Left lung (tissue), 10 donors: ENCODE data around the gene TOB1. TPM values are rescaled to one million over a fixed set of nuclear protein-coding genes. Genes with fewer than 3 reads are reported as not detected.

ENCODE experiments used
- ATAC-seq: fragments of 200-7000 bp; cut with Tn5 transposase; one replicate; pipeline ENCODE4 v1.9.1; 2020; ENCODE audit warnings: moderate library complexity
- DNase-seq, 4 donors: peaks; one replicate each; pipeline ENCODE4 v3.0.0-alpha.2; 2013 to 2020
- H3K27ac ChIP-seq, 2 donors: fragments of 200-600 bp; sonication (generic) in 1 of 2; one replicate each; pipeline versions ENCODE4 v1.5.0 to v1.8.0; 2020 to 2021
- H3K27me3 ChIP-seq, 2 donors: fragments of 200-600 bp; sonication (generic) in 1 of 2; one replicate each; pipeline versions ENCODE4 v1.5.0 to v1.8.0; 2020 to 2021
- H3K36me3 ChIP-seq, 2 donors: fragments of 200-600 bp; sonication (generic) in 1 of 2; one replicate each; pipeline versions ENCODE4 v1.5.0 to v1.8.0; 2020 to 2021
- H3K4me1 ChIP-seq, 2 donors: fragments of 200-600 bp; one replicate each; pipeline ENCODE4 v1.8.0; 2021
- H3K4me3 ChIP-seq, 2 donors: fragments of 200-600 bp; sonication (generic) in 1 of 2; one replicate each; pipeline versions ENCODE4 v1.5.0 to v1.8.0; 2020 to 2021; ENCODE audit warnings: mild to moderate bottlenecking in 1 of 2
- H3K9me3 ChIP-seq, 2 donors: fragments of 200-600 bp; sonication (generic) in 1 of 2; one replicate each; pipeline versions ENCODE4 v1.5.0 to v1.8.0; 2020 to 2021
- intact Hi-C, 2 donors: fragments of 100-400 bp; cut with DNase I; formaldehyde crosslinking; loops; one replicate each; pipeline versions ENCODE4 v1.11.2 to v1.14.2; 2022
- polyA plus RNA-seq, 6 donors: library from polyadenylated mRNA; unstranded; fragments of 120-200 nt; gene quantifications; one replicate each; pipeline ENCODE4 v1.2.1, GENCODE V29; 2013; ENCODE audit not compliant: insufficient read length in 6 of 6
- total RNA-seq, 2 donors: library from RNA; stranded (reverse); fragmentation: NEBNext Ultra II Directional; extraction: Animal tissue kit (Norgen Biotek cat#: 25700); gene quantifications; one replicate each; pipeline ENCODE4 v1.2.1, GENCODE V29; 2021
- TF ChIP-seq, protein P1 (sequence below), 2 donors: fragments of 200-600 bp; sonication (generic) in 1 of 2; IDR thresholded peaks; one replicate each; pipeline versions ENCODE4 v1.5.0 to v1.8.0; 2021; ENCODE audit warnings: antibody characterized with exemption in 2 of 2
- donor health status: DM: no; HTN: yes; CAD: no.
- donor health status: DM: no; HTN: no; CAD: no.

Gene TOB1
- total and polyA plus RNA-seq, 8 donors, result 20.1 to 81.1 (median 29.8) TPM

DNA sequence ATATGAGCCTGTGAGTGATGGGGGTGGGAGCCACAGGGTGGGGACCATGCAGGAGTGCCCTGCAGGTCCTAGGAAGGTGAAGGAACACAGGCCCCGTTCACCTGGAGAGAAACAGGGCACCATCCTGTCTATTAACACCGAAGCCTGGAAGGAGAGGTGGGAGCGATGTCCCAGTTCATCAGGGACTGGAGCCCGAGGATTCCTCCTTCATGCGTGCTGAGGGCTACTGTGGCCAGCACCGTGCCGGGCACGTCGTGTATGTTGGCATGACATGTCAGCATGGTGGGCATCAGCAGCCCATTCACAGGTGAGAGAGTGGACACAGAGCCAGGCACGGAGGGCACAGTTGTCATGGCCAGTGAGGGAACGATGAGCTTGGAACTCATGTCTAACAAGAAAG is 29.3 kb downstream of the TOB1 start:
- no peaks in the 10 kb centered on the region for H3K9me3 ChIP-seq
- ATAC-seq (no peak), DNase-seq (no peak)
- no peak overlapping the region for H3K27ac ChIP-seq
- TF ChIP-seq, protein P1, sequence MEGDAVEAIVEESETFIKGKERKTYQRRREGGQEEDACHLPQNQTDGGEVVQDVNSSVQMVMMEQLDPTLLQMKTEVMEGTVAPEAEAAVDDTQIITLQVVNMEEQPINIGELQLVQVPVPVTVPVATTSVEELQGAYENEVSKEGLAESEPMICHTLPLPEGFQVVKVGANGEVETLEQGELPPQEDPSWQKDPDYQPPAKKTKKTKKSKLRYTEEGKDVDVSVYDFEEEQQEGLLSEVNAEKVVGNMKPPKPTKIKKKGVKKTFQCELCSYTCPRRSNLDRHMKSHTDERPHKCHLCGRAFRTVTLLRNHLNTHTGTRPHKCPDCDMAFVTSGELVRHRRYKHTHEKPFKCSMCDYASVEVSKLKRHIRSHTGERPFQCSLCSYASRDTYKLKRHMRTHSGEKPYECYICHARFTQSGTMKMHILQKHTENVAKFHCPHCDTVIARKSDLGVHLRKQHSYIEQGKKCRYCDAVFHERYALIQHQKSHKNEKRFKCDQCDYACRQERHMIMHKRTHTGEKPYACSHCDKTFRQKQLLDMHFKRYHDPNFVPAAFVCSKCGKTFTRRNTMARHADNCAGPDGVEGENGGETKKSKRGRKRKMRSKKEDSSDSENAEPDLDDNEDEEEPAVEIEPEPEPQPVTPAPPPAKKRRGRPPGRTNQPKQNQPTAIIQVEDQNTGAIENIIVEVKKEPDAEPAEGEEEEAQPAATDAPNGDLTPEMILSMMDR (IDR thresholded peaks at IDR 0.05), result no peak
- H3K4me3 ChIP-seq, result no peak overlapping the region
- intact Hi-C loops, result no loop called here
- no peaks in the 10 kb centered on the region for H3K36me3 ChIP-seq
- no peaks in the 10 kb centered on the region for H3K4me1 ChIP-seq
- H3K27me3 ChIP-seq, result peaks cover 0 to 22% of the 10 kb centered on the region in 2 donors

DNA sequence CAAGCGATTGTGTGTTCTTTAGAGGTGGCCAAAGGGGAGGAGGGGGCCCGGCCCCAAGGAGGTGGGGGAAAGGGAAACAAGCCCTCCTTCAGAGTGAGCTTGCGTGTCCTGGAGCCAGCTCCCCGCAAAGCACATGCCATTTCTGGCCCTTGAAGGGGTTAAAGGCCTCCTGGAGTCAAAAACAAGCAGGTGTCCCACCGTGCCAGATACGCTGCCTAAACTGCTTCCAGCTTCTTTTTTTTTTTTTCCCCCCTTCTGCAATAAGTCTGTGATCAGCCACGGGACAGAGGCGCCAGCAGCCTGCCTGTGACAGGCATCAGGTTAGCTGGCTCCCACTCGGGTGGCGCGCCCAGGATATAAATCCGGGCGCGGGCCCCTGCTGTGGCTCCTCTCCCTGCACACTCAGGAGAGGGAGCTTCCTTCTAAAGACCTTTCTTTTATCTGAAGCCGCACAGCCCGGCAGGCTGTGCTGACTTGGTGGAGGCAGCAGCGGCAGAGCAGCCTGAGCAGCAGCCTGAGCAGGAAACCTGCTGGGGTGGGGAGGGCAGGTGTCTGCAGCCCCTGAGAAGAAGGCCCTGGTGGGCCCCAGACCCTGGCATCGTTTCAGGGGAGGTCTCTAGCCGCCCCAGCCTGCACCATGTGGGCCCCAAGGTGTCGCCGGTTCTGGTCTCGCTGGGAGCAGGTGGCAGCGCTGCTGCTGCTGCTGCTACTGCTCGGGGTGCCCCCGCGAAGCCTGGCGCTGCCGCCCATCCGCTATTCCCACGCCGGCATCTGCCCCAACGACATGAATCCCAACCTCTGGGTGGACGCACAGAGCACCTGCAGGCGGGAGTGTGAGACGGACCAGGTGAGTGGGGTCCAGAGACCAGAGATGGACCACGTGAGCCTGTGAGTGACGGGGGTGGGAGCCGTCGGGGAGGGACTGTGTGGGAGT is 30.6 kb downstream of the TOB1 start, which contains the start of gene WFIKKN2:
WFIKKN2 (plus strand) TSS at position 286 of the 934 bp plus-strand sequence; CDS start at position 638, 352 bp downstream.
- Histone ChIP-seq H3K4me3 (no peak within 1 kb of the TSS), H3K9me3 (no peaks in the 10 kb centered on the region), H3K27me3 (peaks cover 0 to 22% of the 10 kb centered on the region in 2 donors), H3K4me1 (no peaks in the 10 kb centered on the region), H3K36me3 (no peaks in the 10 kb centered on the region), H3K27ac (no peak within 1 kb of the TSS)
- intact Hi-C loops, result no loop called here
- no peak for DNase-seq
- peak; percentile 9 for ATAC-seq
- TF ChIP-seq, protein P1 (IDR thresholded peaks at IDR 0.05), result no peak

GRCh38 chr17:50834429-50835300 is 31.5 kb downstream of the TOB1 start:
- Histone ChIP-seq H3K27ac (no peak overlapping the region), H3K4me3 (no peak overlapping the region), H3K27me3 (peaks cover 0 to 22% of the 10 kb centered on the region in 2 donors), H3K9me3 (no peaks in the 10 kb centered on the region), H3K36me3 (no peaks in the 10 kb centered on the region), H3K4me1 (no peaks in the 10 kb centered on the region)
- DNase-seq (peak in 1 of 4 donors; percentile 43), ATAC-seq (peak; percentile 36)
- TF ChIP-seq, protein P1 (IDR thresholded peaks at IDR 0.05), result no peak
- intact Hi-C loops, result no loop called here

GRCh38 chr17:50833510-50834428 is 32.4 kb downstream of the TOB1 start:
- Histone ChIP-seq H3K27ac (no peak overlapping the region), H3K36me3 (no peaks in the 10 kb centered on the region), H3K27me3 (peaks cover 0 to 22% of the 10 kb centered on the region in 2 donors), H3K4me1 (no peaks in the 10 kb centered on the region), H3K4me3 (no peak overlapping the region), H3K9me3 (no peaks in the 10 kb centered on the region)
- intact Hi-C loops, result no loop called here
- DNase-seq (no peak), ATAC-seq (no peak)
- TF ChIP-seq, protein P1 (IDR thresholded peaks at IDR 0.05), result no peak
